ENCODE results near the gene CETN1. TPM values are rescaled to one million over a fixed set of nuclear protein-coding genes. Genes with fewer than 3 reads are reported as not detected.
A peak's percentile ranks its signal among the peaks of the same experiment; 100 is the strongest.

CETN1 gene
- total RNA-seq, 1 experiment from 2014 or later: not detected

DNA sequence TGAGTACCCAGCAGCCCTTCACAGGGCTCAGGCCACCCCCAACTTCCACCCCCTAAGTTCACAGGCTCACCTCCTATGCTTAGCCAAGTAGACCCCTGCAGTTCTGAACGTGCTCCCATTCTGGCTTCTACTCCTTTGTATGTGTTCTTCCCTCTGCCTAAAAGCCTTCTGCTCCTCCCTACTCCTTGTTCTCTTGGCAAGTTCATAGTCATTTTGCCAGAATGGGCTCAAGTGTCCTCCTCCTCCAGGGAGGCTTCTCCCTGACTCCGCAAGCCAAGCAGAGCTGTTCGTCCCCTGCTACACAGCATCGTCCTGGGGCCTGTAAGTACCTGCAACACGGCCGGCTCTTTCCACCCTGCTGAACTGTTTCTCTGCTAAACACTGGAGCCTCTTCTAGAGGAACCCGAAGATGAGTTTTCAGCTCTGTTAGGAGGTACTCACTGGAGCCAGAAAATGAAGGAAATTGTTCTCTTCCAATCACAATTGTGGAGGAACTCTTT, 14.6 kb upstream of the CETN1 start:
- no peak overlapping the region for H3K27ac Mint-ChIP-seq (ENCODE audit: unreplicated experiment)
- no peak overlapping the region for H3K4me3 Mint-ChIP-seq (ENCODE audit: unreplicated experiment)
- H3K27me3 Mint-ChIP-seq (ENCODE audit: insufficient read depth, unreplicated experiment): no peaks in the 10 kb centered on the region
- H3K36me3 ChIP-seq (ENCODE audit: control insufficient read depth, insufficient read depth, low read length): no peaks in the 10 kb centered on the region
- H3K27me3 ChIP-seq (replicated peaks; ENCODE audit: control insufficient read depth, insufficient read depth, low read length): no peaks in the 10 kb centered on the region
- DNase-seq: no peak
- H3K36me3 Mint-ChIP-seq (ENCODE audit: insufficient read depth, unreplicated experiment): no peaks in the 10 kb centered on the region
- intact Hi-C loops (cut with micrococcal nuclease; ENCODE audit: unreplicated experiment): no loop called here
- TF ChIP-seq, protein P1, sequence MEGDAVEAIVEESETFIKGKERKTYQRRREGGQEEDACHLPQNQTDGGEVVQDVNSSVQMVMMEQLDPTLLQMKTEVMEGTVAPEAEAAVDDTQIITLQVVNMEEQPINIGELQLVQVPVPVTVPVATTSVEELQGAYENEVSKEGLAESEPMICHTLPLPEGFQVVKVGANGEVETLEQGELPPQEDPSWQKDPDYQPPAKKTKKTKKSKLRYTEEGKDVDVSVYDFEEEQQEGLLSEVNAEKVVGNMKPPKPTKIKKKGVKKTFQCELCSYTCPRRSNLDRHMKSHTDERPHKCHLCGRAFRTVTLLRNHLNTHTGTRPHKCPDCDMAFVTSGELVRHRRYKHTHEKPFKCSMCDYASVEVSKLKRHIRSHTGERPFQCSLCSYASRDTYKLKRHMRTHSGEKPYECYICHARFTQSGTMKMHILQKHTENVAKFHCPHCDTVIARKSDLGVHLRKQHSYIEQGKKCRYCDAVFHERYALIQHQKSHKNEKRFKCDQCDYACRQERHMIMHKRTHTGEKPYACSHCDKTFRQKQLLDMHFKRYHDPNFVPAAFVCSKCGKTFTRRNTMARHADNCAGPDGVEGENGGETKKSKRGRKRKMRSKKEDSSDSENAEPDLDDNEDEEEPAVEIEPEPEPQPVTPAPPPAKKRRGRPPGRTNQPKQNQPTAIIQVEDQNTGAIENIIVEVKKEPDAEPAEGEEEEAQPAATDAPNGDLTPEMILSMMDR (IDR thresholded peaks at IDR 0.05; ENCODE audit: insufficient read depth in 1 of 2, low read depth in 1 of 2, low read length in 1 of 2, severe bottlenecking in 1 of 2, unreplicated experiment in 1 of 2): no peak
- no peaks in the 10 kb centered on the region for H3K9me3 Mint-ChIP-seq (ENCODE audit: unreplicated experiment)
- no peaks in the 10 kb centered on the region for H3K9me3 ChIP-seq
- peaks cover 13% of the 10 kb centered on the region; the same call in 1 of the 2 replicates for H3K4me1 ChIP-seq
- ChIA-PET POLR2A (no interaction called here), CTCF (no interaction called here)
- no TSS peak for BruUV-seq (replicated peaks)
- H3K4me3 ChIP-seq (ENCODE audit: low read depth, low read length): no peak overlapping the region
- no peaks in the 10 kb centered on the region for H3K4me1 Mint-ChIP-seq (ENCODE audit: low read depth, unreplicated experiment)

DNA sequence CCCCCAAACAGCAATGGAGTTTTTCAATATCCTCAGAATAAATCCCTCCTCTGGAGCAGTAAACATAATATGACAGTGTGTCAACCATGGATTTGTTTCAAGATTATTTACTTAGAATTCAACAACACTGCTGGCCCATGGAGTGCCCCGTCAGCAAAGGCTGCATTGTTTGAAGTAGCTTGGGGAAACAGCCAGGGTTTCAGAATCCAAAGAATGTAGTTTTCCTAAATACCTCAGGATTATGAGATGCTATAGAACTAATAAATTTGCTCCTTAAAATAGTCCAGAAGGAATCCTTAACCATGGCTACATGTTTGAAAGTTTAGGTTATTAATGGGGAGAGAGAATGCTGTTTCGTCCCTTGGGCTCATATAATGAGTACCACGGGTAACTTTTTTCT, 13.1 kb upstream of the CETN1 start:
- TF ChIP-seq, protein P1 (IDR thresholded peaks at IDR 0.05; ENCODE audit: insufficient read depth in 1 of 2, low read depth in 1 of 2, low read length in 1 of 2, severe bottlenecking in 1 of 2, unreplicated experiment in 1 of 2): no peak
- Mint-ChIP-seq H3K9me3 (ENCODE audit: unreplicated experiment) (no peaks in the 10 kb centered on the region), H3K27ac (ENCODE audit: unreplicated experiment) (peak overlapping the region; percentile 25), H3K4me3 (ENCODE audit: unreplicated experiment) (no peak overlapping the region), H3K36me3 (ENCODE audit: insufficient read depth, unreplicated experiment) (no peaks in the 10 kb centered on the region), H3K27me3 (ENCODE audit: insufficient read depth, unreplicated experiment) (no peaks in the 10 kb centered on the region), H3K4me1 (ENCODE audit: low read depth, unreplicated experiment) (no peaks in the 10 kb centered on the region)
- ChIA-PET POLR2A (no interaction called here), CTCF (interaction anchor here (0.6 kb wide), 1 partner anchor 160 kb away, joined by 3 read pairs; no protein-coding TSS in a partner anchor)
- Histone ChIP-seq H3K36me3 (ENCODE audit: control insufficient read depth, insufficient read depth, low read length) (no peaks in the 10 kb centered on the region), H3K27me3 (replicated peaks; ENCODE audit: control insufficient read depth, insufficient read depth, low read length) (no peaks in the 10 kb centered on the region), H3K4me3 (ENCODE audit: low read depth, low read length) (no peak overlapping the region), H3K9me3 (no peaks in the 10 kb centered on the region), H3K4me1 (peaks cover 23% of the 10 kb centered on the region)
- BruUV-seq (replicated peaks): no TSS peak
- DNase-seq: peak in 1 of 2 experiments; percentile 36
- intact Hi-C loops (cut with micrococcal nuclease; ENCODE audit: unreplicated experiment): no loop called here

GRCh38 chr18:568731-569130, 11.4 kb upstream of the CETN1 start:
- BruUV-seq (replicated peaks): no TSS peak
- no peaks in the 10 kb centered on the region for H3K9me3 ChIP-seq
- Mint-ChIP-seq H3K27me3 (ENCODE audit: insufficient read depth, unreplicated experiment) (no peaks in the 10 kb centered on the region), H3K4me3 (ENCODE audit: unreplicated experiment) (no peak overlapping the region), H3K27ac (ENCODE audit: unreplicated experiment) (no peak overlapping the region), H3K4me1 (ENCODE audit: low read depth, unreplicated experiment) (peaks cover 13% of the 10 kb centered on the region), H3K9me3 (ENCODE audit: unreplicated experiment) (no peaks in the 10 kb centered on the region), H3K36me3 (ENCODE audit: insufficient read depth, unreplicated experiment) (no peaks in the 10 kb centered on the region)
- DNase-seq: no peak
- H3K27me3 ChIP-seq (replicated peaks; ENCODE audit: control insufficient read depth, insufficient read depth, low read length): no peaks in the 10 kb centered on the region
- POLR2A ChIA-PET: no interaction called here
- intact Hi-C loops (cut with micrococcal nuclease; ENCODE audit: unreplicated experiment): no loop called here
- CTCF ChIA-PET: no interaction called here
- TF ChIP-seq, protein P1 (IDR thresholded peaks at IDR 0.05; ENCODE audit: insufficient read depth in 1 of 2, low read depth in 1 of 2, low read length in 1 of 2, severe bottlenecking in 1 of 2, unreplicated experiment in 1 of 2): no peak
- no peaks in the 10 kb centered on the region for H3K36me3 ChIP-seq (ENCODE audit: control insufficient read depth, insufficient read depth, low read length)
- H3K4me1 ChIP-seq: peaks cover 39% of the 10 kb centered on the region
- no peak overlapping the region for H3K4me3 ChIP-seq (ENCODE audit: low read depth, low read length)

All from Caco-2 (cell line).